Stromal cell of bone marrow (primary cell): ENCODE results near the gene NTN1.

ENCODE experiments used
- DNase-seq: peaks from one replicate; pipeline ENCODE4 v3.0.0-alpha.2; 2012; ENCODE audit warnings: low read depth

NTN1 gene

GRCh38 chr17:9162275-9162985, 141.1 kb downstream of the NTN1 start:
- DNase-seq, result no peak

GRCh38 chr17:9166788-9167187, 145.5 kb downstream of the NTN1 start:
- DNase-seq, result no peak

GRCh38 chr17:9167379-9167778, 146.1 kb downstream of the NTN1 start:
- DNase-seq, result no peak

DNA sequence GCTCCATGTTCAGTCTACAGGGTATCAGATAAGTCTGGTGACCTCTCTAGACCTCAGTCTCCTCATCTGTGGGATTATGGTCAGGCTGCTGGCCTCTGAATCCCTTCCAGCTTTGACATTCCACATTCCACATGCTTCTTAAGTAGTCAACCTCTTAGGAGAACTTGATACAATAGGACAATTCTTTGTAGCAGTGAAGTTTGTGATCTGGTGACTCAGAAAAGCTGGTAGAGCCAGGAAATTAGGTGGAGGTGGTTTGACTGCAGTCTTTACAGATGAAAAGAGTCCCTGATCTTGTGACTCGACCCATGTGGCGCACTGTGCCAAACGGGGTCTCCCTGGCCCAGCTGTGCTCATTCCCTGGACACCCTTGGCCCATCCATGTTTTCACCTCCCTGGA, 147.8 kb downstream of the NTN1 start:
- DNase-seq, result no peak

GRCh38 chr17:9170336-9170735, 149.0 kb downstream of the NTN1 start:
- no peak for DNase-seq

DNA sequence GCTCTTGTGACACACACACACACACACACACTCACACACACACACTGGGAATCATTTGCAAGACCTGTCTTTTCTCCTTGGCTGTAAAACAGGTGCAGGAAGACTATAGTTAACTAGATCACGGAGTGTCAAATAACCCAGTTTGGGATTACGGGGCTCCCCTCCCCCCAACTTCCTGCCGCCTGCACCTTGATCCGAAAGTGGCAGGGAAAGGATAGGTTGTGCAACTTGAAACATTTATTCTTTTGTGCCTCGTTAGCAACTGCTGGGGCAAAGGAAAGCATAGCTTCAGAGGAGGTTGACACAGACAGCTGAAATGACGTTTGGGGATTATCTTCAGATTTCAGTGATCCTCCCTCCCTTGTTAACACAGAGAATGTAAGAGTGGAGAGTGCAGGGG, 149.5 kb downstream of the NTN1 start:
- no peak for DNase-seq

- DNase-seq, result no peak
These were observed 152.2 kb downstream of the NTN1 start for GRCh38 chr17:9173386-9173983.

DNA sequence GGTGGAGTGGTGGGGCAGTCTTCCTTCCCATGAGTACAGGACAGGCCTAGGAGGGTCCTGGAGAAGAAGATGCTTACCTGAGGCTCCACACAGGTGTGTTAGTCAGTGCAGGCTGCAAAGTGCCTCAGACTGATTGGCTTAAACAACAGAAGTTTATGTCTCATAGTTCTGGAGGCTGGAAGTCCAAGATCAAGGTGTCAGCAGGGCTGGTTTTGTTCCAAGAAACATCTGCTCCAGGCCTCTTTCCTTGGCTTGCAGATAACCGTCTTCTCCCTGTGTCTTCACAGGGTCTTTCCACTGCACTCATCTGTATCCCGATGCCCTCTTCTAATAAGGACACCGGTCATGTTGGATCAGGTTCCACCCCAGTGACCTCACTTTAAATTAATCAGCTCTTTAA, 153.0 kb downstream of the NTN1 start:
- no peak for DNase-seq

GRCh38 chr17:9174779-9175574, 153.7 kb downstream of the NTN1 start:
- no peak for DNase-seq

- no peak for DNase-seq
These were observed 154.6 kb downstream of the NTN1 start for GRCh38 chr17:9175700-9176467.

GRCh38 chr17:9177212-9177611, 155.9 kb downstream of the NTN1 start:
- DNase-seq, result no peak

- no peak for DNase-seq
These were observed 157.0 kb downstream of the NTN1 start for GRCh38 chr17:9178319-9178718.

DNA sequence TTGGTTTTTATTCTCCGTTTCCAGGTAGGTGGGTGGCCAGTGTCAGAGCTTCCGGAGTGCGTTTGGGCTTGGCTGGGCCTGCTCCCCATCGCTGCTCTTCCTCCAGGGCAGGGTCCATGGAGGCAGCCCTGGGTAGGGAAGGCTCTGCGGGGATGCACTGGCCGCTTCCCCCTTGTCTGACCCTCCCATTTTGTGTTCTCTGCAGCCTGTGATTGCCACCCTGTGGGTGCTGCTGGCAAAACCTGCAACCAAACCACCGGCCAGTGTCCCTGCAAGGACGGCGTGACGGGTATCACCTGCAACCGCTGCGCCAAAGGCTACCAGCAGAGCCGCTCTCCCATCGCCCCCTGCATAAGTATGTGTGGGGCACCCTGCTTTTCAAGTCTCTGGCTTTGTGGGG, 158.3 kb downstream of the NTN1 start:
- DNase-seq, result no peak

DNA sequence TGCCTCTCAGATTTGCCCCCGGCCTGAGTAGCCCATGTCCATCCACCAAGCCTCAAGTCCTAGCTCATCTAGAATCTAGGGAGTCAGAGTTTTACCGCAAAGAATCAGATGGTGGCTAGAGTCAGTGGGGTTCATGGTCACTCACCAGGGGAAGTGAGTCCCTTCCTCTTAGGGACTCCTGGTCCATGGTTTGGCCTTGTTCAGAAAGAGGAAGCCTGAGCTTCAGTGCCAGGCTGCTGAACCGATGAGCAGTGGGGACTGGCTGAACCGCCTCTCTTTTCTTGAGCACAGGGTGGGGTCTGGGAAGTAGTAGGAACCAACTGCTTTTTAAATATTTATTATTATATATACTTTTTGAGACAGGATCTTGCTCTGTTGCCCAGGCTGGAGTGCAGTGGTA, 160.3 kb downstream of the NTN1 start:
- no peak for DNase-seq

DNA sequence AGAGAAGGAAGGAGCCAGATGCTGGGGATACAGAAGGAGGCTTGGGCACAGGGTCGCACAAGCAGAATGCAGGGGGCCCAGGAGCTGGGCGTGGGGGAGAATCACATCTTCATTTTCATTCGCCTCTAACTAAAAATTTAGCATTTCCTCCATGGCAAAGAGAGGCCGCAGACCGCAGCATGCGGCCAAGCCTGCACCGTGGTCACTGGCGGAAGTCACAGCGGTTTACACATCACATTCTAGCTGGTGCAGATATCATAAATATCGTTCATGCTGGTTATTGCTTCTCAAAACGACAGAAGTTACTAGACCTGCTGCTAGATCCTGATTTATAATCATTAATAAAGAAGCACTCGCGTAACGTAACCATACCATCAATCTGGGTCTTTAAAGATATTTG, 162.0 kb downstream of the NTN1 start:
- no peak for DNase-seq

GRCh38 chr17:9185142-9185541, 163.8 kb downstream of the NTN1 start:
- no peak for DNase-seq

- DNase-seq, result no peak
These were observed 164.5 kb downstream of the NTN1 start for GRCh38 chr17:9185688-9186284.

DNA sequence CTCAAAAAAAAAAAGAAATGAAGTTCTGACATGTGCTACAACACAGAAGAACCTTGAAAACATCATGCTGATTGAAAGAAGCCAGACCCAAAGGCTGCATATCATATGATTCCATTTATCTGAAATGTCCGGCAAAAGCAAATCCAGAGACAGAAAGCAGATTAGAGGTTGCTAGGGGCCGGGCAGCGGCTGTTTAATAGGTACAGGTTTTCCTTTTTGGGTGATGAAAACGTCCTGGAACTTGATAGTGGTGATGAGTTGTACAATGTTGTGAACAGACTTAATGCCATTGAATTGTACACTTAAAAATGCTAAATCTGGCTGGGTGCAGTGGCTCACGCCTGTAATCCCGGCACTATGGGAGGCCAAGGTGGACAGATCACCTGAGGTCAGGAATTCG, 166.5 kb downstream of the NTN1 start:
- DNase-seq, result no peak

GRCh38 chr17:9188367-9188766, 167.1 kb downstream of the NTN1 start:
- DNase-seq, result no peak

- DNase-seq, result no peak
These were observed 168.6 kb downstream of the NTN1 start for GRCh38 chr17:9189870-9190269.

GRCh38 chr17:9192010-9192409, 170.7 kb downstream of the NTN1 start:
- DNase-seq, result no peak

DNA sequence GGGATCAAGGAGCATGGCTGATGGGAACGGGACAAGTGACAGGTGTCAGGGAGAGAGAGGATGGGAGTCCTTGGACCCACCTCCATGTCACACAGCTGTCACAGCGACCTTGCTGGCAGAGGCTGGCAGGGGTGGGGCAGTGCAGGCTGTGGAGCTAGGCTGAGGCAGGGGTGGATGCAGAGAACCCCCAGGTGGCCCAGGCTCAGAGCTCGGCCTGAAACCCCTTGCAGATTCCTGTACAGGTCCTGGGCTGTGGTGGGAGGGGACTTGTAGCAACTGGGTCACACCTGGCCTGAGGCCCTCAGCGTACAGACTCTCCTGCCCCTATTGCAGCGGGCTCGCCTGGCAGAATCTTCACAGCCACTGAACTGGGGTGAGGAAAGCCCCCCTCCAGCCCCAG, 174.1 kb downstream of the NTN1 start:
- DNase-seq, result no peak
